K562 (cell line): Measurements from ENCODE around the gene BMF. TPM values are rescaled to one million over a fixed set of nuclear protein-coding genes. Genes with fewer than 3 reads are reported as not detected.
A peak's percentile ranks its signal among the peaks of the same experiment; 100 is the strongest.

Source experiments
- FOXA3 ChIP-seq, 2 experiments: fragments of 450-650 bp in 1 of 2; sonication (generic) in 1 of 2; formaldehyde crosslinking; IDR thresholded peaks in 1 of 2; conservative IDR thresholded peaks in 1 of 2; 2 replicates each; pipeline versions ENCODE4 v1.4.0 to v1.8.0; 2020 to 2022; ENCODE audit warnings: mild to moderate bottlenecking in 2 of 2, missing genetic modification reagents in 1 of 2
- MECOM ChIP-seq: fragments of 250-450 bp; sonication (Bioruptor Pico); IDR thresholded peaks from 2 replicates; pipeline ENCODE4 v1.8.0; 2022; ENCODE audit warnings: inconsistent platforms
- MGA ChIP-seq: fragments of 450-650 bp; IDR thresholded peaks from 2 replicates; pipeline ENCODE4 v1.6.1; 2016; ENCODE audit warnings: mild to moderate bottlenecking, moderate library complexity
- THRB ChIP-seq: fragments of 450-650 bp; formaldehyde crosslinking; conservative IDR thresholded peaks from 2 replicates; pipeline ENCODE4 v1.4.0; 2022; ENCODE audit warnings: mild to moderate bottlenecking, missing genetic modification characterization
- ZBTB12 ChIP-seq: fragments of 250-450 bp; sonication (Bioruptor Pico); IDR thresholded peaks from 2 replicates; pipeline ENCODE4 v1.4.0; 2020
- polyA plus RNA-seq, 8 experiments: library from polyadenylated mRNA; depleted of rRNA in 4 of 8; stranded (reverse) in 5 of 8; unstranded in 3 of 8; fragments of >200 nt; fragmentation: Nextera tagmentation in 2 of 8; fragmentation: Illumina TruSeq in 1 of 8; extraction: Ambion mirVana in 2 of 8; extraction: Trizol in 1 of 8; gene quantifications; 2 replicates each; pipeline versions ENCODE4 v1.2.1 to v1.2.3, GENCODE V29; 2011 to 2014; ENCODE audit warnings: inconsistent platforms in 1 of 8, missing spikeins in 1 of 8
- total RNA-seq, 7 experiments: library from RNA; depleted of rRNA in 6 of 7; stranded (reverse); fragments of >200 nt in 6 of 7; fragmentation: Illumina TruSeq in 2 of 7; extraction: Trizol in 2 of 7; gene quantifications; 2 replicates each; pipeline versions ENCODE4 v1.2.1 to v1.2.3, GENCODE V29; 2011 to 2021; ENCODE audit warnings: low replicate concordance in 1 of 7
- TF ChIP-seq, protein P1 (sequence below): sonication (generic); formaldehyde crosslinking; IDR thresholded peaks from 2 replicates; pipeline ENCODE4 v1.8.0; 2022; ENCODE audit warnings: missing genetic modification reagents, mild to moderate bottlenecking, borderline replicate concordance
- TF ChIP-seq, protein P2 (sequence below): fragments of 450-650 bp; IDR thresholded peaks from 2 replicates; pipeline ENCODE4 v1.6.1; 2016
- TF ChIP-seq, protein P3 (sequence below): fragments of 450-650 bp; IDR thresholded peaks from 2 replicates; pipeline ENCODE4 v1.6.1; 2016; ENCODE audit warnings: missing biosample characterization, missing genetic modification characterization

The BMF gene
- total and polyA plus RNA-seq, 9 of the 15 experiments (the other 6 are each of a cell fraction or from before 2014, with no cell fraction given) = 0.25 to 0.91 (median 0.59) TPM; not detected in 2

DNA sequence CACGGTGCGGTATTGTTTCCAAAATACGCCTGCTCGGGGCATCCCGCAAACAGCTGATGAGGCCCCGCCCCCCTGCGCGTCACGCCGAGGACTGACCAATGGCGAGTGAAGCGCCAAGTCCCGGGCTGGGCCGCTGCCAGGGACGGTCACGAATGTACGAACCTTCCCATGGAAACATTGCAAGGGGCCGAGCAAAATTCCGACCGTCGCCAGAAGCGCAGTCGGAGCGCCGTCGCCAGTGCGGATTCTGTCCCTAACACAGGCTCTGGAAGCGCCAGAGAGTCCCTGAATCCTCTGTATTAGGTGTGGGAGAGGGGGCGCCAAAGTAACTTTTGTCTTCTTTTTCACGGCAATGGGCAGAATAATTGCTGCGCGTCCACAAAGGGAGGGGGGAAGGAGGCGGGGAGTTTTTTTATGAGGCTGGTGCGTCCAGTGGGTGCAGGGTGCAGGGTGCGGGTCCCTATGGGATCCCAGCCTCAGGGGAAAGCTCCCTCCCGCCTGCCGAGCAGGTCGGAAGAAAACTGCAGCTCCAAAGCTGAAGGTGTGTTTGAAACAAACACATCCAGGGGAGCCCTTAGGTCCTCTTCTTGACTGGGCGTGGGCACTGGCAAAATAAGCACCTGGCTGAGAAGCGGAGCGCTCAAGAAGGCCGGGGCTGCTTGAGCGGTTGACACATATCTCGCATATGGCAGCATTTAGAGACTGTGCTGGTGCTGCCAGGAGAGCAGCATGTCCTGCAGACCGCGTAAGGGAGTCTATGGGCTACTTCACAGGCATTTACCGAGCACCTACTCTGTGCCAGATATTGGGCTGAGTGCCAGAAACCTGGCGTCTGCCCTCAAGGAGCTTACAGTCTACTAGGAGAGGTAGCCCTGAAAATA is at the start of gene BMF (continued):
- TF ChIP-seq MGA = no peak; the same call in 1 of the 2 replicates
- no peak for TF ChIP-seq MECOM
- TF ChIP-seq THRB (CRISPR knock-in tag) = no peak
- TF ChIP-seq ZBTB12 = peak; percentile 70
- TF ChIP-seq FOXA3 (CRISPR knock-in tag; conservative IDR thresholded peaks at IDR 0.05 in 1 of 2, IDR thresholded peaks at IDR 0.05 in 1 of 2) = no peak
- TF ChIP-seq, protein P1, sequence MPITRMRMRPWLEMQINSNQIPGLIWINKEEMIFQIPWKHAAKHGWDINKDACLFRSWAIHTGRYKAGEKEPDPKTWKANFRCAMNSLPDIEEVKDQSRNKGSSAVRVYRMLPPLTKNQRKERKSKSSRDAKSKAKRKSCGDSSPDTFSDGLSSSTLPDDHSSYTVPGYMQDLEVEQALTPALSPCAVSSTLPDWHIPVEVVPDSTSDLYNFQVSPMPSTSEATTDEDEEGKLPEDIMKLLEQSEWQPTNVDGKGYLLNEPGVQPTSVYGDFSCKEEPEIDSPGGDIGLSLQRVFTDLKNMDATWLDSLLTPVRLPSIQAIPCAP (CRISPR knock-in tag) = no peak
- TF ChIP-seq, protein P2, sequence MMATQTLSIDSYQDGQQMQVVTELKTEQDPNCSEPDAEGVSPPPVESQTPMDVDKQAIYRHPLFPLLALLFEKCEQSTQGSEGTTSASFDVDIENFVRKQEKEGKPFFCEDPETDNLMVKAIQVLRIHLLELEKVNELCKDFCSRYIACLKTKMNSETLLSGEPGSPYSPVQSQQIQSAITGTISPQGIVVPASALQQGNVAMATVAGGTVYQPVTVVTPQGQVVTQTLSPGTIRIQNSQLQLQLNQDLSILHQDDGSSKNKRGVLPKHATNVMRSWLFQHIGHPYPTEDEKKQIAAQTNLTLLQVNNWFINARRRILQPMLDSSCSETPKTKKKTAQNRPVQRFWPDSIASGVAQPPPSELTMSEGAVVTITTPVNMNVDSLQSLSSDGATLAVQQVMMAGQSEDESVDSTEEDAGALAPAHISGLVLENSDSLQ = peak; percentile 17; the same call in 1 of the 2 replicates
- TF ChIP-seq, protein P3, sequence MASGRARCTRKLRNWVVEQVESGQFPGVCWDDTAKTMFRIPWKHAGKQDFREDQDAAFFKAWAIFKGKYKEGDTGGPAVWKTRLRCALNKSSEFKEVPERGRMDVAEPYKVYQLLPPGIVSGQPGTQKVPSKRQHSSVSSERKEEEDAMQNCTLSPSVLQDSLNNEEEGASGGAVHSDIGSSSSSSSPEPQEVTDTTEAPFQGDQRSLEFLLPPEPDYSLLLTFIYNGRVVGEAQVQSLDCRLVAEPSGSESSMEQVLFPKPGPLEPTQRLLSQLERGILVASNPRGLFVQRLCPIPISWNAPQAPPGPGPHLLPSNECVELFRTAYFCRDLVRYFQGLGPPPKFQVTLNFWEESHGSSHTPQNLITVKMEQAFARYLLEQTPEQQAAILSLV (tag) = no peak
